ENCODE measurements around the gene LRCH1.
"Not testable (repeated sequence)": the region's sequence is repeated elsewhere in the genome, so short reads cannot be mapped to it uniquely, and the experiment has no call there.

LRCH1 gene

DNA sequence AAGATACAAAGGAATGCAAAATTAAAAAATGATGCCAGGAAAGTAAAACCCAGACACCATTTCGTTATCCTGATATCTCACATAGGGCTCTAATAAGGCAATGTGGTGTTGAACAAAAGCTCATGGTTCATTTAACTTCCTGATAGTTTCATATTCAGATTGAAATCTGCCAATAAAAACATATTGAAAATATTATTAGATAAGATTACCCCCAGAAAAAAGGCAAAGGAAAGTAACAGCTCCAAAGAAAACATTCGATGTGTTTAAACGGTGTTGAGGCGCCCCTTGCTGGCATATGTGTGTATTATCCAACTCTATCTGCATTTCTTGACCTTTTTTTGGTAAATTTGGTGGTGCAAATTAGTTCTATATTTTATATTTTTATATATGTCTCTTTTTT is 168.1 kb downstream of the LRCH1 start:
- DNase-seq = no peak

DNA sequence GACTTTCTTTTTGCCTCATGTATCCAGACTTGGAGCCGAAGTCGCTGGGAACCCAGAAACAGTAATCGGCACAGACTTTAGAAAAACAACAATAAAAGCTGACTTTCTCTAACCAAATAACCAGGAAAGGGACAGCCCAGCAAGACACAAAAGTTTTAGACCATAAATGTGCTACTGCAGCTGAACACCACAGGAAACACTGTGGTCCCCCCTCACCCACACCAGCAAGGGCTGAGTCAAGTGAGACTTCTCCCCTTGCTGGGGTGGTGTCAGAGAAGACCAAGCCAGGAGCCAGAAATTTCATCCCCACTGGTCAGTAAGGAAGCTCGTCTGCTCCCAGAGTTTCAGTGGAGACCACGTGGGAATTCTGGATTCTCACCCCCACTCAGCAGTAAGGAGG is 173.4 kb downstream of the LRCH1 start:
- DNase-seq = no peak

DNA sequence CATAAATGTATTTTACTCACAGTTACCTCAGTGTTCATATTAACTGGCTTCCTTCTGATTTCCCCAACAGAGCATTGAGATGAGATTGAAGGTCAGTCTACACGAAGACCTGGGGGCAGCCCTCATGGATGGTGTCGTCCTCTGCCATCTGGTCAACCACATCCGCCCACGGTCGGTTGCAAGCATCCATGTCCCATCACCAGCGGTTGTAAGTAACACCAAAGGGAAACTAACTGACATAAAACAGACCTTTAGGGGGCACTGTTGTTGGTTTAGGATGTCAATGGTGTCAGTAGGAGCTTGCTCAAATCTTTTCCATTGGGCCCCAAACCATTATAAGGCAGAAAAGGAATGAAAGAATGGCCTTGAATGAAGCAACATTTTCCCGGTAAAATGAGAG is 175.8 kb downstream of the LRCH1 start:
- DNase-seq = no peak

DNA sequence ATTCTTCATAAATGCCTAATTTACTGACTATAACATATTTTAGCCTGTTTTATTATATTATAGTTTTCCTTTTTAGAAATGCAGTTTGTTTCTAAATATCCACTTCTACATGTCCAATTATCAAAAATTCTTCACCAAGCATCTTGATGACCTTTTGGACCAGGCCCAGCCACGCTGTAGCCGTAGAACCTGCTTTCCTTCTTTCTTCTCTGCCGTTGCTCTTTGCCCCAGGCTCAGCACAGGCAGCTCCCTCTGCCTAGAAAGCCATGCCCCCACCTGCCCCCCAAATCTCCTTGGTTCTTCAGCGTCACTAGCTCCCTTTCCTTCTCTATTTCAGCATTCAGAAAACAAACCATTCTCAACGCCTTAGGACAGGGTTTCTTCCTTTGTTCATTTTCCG is 178.6 kb downstream of the LRCH1 start:
- DNase-seq = no peak

DNA sequence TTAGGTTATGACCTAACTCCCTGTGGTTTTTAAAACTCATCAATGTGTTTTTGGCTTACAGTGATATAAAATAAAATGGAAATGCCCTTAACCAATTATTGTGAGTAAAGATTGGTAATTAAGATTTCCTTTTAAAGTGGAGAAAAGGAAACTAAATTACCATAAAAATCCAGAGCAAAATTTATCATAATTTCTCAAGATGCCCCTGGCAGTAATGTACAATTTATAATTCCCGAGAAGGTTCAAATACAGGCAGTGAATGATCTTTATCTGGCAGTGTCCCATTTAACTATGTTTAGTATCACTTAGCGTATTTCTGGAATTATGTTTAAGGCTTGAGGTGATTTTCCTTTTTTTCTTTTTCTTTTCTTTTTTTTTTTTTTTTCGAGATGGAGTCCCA is 182.5 kb downstream of the LRCH1 start:
- no peak for DNase-seq

DNA sequence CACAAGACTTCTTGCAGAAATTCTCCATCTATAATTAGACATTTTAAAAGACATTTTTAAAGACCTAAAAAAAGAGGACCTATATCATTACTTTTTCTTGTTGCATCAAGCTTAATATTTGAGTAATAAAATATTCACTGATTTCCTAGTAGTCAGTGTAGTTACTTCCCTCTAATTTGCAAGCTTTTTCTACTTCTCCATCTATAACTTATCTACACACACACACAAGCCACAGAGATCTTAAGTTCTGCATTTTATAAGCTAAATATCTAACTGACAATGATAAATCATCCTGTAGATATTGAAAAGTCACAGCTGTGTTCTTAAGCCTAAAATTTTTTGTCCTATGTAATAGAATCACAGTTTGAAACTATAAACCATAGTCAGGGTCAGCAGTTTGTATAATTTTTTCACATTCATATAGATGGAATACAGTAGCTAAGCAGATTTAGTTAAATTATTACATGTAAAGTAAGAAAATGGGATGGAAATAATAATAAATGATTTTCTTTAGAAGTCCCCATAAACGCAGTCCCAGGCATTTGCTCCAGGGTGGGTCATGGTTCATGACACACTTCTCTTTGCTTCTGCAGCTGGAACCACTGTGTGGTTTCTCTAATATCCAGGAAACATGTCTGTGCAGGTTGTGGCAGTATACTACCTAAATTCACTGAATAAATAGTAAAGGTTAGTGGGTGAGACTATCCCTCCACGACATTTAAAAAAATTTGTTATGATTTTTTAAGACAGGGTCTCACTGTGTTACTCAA is 183.8 kb downstream of the LRCH1 start:
- no peak for DNase-seq

DNA sequence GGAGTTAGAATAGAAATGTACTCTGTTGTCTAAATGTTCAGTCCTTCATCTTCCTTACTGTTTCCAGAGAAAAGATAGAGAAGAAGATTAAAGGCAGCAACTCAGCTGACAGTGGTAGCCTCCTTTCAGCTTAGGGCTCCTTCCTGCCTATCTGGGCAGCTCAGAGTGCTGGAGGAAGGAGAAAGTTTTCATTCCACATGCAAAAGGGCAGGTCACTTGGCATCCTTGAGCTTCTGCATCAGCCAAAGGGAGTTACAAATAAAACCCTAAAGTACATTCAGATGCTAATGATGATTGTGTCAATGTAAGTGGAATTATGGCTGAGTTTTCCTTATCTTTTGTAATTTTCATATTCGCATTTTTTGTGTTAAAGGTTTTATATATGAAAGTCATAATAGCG is 185.1 kb downstream of the LRCH1 start:
- DNase-seq = no peak

DNA sequence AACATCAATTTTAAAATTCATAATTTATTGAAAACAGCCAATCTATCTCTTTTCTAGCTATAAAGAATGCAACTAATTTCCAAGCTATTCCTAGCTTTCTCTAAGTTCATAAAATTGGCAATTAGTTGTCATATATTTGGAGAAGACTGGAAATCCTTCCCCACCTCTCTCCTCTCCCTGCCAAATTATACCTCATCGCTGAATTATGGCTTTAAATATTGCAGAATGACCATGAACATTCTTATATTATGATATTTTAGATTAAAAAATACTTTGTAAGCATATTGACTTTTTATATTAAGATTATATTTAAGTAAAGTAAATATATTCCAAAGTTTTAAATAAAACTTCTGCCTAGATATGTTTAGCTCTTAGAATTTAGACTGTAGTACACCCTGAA is 185.8 kb downstream of the LRCH1 start:
- DNase-seq = no peak

DNA sequence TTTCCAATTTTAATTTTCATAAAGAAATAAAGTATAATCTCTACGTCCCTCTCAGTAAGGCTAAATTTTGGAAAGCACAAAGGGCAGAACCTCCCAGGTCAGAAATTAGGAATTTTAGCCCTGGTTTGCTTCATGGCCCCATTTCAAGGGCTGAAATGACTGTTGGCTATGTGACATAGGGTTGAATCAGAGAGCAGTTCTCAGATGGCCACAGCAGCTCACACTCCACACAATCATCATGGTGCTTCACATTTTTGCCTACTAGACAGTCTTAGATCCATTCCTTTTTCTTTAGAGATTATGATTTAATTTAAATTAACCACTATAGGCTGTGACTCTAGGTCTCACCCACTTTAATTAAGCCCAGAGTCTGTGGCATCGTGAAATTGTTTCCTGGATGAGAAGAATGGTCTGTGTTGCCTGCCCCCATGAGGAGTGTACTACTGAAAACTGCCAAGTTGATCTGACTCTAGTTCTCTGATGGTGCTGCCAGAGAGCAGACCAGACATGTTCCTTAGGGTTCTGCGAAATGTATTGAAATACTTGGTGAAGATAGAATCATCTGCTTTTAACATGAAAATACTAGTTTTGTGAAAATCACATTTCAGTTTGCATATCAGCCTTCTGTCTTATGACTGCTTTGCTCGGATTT is 186.6 kb downstream of the LRCH1 start:
- DNase-seq = no peak

DNA sequence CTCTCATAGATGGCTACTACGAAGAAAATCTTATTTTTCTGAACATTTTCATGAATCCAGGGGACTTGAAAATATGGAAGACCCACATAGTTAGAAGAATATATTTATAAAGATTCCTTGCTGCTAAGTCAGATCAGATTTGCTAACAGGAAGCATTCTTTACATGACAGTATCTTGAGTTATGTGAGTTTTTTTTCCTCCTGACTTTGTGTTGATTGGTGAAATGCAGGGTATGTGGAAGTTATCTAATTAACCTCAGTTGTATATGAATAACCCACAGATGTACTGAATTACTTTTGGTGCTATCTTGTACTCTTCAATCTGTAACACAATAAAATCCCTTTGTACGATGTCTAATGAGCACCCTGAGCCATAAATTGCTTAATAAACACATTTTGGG is 190.2 kb downstream of the LRCH1 start:
- no peak for DNase-seq

DNA sequence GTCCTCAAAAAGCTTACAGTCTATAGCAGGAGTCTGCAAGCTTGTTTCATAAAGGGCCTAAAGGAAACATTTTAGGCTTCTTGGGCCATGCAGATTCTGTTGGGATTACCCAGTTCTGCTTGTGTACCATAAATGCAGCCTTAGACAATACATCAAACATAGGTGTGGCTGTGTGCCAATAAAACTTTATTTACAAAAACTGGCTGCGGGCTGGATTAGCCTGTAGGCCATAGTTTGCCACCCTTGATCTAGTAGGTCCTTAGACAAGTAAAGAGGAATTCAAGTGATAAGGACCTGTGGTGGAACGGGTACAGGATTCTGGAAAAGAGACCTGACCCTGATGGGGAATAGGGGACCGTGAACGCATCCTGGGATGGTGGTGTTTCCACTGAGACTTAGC is 192.1 kb downstream of the LRCH1 start:
- no peak for DNase-seq

DNA sequence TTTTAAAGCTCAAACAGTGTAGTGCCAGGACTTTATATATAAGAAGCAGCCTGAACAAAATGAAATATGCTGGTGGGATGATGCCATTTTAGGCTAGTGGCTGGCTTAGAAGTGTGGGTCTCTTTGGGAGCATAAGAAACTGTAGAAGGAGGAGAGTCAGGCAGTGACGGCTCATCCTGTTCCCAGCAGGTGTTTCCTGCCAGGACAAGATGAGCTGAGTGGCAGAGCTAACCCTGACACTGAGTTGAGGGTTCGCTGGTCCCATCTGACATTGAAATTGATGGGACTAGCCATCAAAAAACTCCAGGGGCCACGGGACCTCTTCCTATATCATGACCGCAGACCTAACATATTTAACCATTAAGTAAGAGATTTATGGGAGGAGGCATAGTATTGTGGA is 192.7 kb downstream of the LRCH1 start:
- DNase-seq = no peak

DNA sequence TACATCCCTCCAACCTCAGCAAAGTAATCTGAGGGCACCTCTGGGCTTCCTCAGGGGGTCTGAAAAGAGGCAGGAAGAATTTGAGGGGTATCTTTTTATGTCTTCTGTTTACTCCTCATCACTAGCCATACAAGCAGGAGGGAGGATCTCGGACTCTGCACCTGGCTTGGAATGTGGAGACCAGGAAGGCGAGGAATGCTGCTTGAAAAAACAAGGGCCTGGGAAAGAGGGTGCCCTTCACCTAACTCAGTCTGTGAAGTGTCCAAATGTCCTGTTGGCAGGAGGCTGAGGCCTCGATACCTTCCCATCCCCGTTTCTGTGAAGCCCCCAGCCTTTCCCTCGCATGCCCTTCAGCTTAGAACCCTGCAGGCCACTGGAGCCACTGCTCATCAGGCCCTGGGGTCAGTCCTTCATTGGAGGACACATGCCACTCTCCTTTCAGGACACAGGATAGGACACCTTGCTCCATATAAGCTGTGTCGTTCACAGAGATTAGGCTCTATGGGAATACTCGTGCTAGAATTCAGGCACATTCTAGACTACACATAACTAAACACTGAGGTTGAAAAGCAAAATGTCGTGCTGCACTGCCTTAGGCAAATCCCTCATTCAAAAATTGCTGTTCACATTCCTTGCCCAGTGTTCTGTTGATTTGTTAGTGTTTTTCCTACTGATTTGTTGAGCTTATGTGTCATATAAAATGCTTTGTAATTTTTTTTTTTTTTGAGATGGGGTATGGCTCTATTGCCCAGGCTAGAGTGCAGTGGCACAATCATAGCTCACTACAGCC is 194.3 kb downstream of the LRCH1 start:
- DNase-seq = no peak

DNA sequence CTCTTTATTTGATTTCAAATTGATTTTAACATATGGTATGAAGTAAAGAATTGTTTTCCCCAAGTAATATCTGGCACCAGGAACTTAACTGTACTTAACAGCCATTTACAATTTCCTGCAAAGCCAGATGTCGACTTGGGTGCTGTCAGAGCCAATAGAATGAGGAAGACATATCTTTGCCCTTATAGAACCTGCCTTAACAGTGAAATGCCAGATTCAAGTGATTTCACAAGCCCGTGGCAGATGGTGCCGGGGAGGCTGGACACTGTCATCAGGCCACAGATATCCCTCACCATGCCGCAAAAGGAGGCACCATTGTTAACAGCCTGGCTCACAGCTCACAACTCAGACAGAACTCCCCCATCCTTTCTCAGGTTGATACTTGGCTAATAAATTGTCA is 195.3 kb downstream of the LRCH1 start:
- DNase-seq = no peak

DNA sequence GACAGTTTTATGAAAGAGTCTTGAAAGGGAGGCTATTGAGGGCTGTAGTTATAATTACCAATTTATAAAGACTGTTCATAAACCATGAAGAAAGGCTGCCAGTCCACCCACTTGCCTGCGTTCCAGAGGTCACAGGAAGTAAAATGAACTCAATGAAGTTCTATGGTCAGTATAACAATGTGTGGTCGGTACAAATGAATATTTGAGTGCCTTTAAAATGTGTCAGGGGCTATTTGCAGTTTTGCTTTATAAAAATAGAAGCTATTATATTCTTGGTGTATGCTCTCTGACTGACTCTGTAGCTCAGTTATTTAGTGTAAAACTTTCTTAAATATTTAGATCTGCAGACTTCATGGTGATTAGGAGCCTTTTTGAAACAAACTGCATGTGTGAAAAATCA is 197.0 kb downstream of the LRCH1 start:
- no peak for DNase-seq

DNA sequence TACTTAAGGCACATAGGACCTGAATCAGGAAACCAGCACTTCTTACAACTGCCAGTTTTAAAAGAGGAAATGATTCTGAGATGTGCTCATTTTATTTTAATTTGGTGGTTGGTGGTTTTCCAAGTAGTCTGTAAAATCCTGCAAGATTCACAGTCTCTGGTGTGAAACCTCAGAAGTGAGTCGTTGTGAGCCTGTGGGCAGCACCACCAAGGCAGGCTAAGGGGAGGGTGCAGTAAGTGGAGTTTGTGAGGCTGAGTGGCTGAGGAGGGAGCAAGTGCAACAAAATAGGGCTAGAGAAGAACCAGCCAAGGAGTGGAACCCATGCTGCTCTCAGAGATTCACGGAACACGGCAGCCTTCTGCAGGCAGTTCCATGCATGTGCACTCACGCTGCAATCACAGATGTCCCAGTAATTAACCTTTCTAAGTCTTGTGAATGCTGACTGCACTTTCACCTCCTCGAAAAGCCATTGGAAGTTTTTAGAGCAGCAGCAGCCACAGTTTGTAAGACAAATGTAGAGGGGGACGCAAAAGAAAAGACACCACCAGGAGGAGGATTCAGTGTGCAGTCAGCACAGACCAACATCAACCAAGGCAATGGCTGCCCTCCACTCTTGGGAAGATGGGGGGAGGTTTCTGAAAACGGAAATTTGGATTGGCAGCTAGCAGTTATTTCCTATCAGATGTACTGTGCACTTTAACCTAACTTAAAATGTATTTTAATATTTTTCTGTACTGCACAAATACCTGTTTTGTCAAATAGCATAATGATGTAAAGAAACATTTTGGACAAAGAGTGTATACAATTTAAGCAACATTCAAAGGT is 199.1 kb downstream of the LRCH1 start:
- DNase-seq = no peak

DNA sequence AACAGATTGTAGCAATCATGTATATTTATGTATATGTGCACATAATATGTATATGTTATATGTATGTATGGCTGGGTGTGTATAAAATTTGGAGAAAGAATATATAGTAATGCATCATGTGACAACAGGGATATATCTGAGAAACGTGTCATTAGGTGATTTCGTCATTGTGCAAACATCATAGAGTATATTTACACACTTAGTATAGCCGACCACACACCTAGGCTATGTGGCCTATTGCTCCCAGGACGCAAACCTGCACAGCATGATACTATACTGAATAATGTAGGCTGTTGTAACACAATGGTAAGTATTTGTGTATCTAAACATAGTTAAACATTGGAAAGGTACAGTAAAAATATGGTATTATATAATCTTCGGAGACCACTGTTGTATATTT is 200.2 kb downstream of the LRCH1 start:
- DNase-seq = no peak

DNA sequence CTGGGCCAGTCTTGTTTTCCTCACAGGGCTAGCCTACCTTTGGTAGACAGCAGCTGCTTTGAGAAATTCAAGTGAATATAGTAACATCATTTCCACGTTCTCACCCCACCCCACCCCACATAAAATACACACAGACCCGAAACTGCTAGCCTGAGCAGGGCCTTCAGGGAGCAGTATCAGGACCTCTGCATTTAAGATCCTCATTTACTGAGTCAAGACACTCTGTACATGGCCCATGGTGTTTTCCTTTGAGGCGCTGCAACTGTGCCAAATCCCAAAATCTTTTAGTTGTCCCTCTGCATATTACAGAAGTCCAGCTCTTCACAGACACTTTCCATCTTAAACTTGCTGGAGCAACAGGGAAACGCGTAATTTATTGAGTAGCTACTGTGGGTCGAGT is 200.9 kb downstream of the LRCH1 start:
- DNase-seq = no peak

DNA sequence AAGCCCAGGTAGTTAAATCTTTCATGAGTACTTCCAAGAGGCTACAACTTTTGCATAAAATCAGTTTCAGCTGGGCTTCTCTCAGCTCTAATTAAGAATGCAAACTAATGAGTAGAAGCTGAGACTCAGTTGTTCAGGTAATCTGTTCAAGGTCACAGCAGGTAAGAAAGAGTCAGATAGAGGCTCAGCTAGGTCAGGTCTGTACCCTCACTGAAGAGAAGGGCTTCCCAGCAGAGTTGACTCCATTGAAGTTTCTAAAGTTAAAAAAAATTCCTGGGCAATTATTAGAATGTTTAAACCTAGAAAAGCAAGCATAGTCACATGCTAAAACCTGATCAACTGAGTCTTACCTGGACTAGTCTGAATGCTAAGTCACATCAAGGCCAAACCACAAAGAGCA is 201.8 kb downstream of the LRCH1 start:
- DNase-seq = no peak

DNA sequence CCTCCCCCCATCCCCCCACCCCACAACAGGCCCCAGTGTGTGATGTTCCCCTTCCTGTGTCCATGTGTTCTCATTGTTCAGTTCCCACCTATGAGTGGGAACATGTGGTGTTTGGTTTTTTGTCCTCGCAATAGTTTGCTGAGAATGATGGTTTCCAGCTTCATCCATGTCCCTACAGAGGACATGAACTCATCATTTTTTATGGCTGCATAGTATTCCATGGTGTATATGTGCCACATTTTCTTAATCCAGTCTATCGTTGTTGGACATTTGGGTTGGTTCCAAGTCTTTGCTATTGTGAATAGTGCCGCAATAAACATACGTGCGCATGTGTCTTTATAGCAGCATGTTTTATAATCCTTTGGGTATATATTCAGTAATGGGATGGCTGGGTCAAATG is 202.5 kb downstream of the LRCH1 start:
- not testable (repeated sequence) for DNase-seq

DNA sequence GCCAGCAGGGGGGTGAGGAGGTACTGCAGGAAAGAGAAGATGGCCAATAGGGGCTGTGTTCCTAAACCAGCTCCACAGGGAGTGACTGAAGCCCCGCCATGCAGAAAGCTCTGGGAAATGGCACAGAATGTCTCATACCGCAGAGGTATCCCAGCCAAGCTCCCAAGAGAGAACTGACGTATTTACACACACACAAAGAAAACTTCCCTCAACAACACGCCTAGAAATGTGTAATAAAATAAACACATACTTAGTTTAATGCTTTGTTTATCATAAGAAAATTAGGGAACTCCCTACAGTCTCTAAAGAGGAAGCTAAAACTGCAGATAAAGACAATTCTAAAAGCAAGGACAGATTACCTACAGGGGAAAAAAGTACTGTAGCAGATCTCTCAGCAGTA is 204.0 kb downstream of the LRCH1 start:
- DNase-seq = no peak

DNA sequence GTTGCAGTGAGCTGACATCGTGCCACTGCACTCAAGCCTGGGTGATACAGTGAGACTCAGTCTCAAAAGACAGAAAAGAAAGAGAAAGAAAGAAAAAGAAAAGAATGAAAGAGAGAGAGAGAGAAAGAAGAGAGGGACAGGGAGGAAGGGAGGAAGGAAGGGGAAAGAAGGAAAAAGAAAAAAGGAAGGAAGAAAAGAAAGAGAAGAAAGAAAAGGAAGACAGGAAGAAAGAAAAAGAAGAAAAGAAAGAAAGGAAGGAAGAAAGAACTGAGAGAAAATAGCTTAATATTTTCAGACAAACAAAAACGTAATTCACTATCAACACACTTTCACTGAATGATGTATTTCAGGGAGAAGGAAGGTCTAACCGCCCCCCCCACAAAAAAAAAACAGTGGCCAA is 204.7 kb downstream of the LRCH1 start:
- DNase-seq = no peak

DNA sequence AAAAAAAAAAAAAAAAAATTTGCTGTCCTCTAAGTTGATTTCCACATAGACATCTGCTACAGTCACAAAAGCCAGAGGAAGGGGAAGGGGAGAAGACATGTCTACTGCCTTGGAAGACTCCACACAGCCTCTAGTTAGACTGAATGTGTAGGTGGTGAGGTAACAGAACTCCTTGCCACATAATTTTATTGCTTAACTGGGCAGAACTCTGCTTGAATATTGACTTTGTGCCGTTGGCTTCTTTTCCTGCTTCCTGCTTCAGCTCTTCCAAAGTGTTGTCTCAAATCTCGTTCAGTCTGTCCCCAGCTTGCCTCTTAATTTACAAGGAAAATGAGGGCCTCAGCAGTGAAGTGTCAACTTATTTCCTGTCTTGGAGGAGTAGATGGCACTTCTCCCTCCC is 206.9 kb downstream of the LRCH1 start:
- DNase-seq = no peak
